CD4-positive, CD25-positive, alpha-beta regulatory T cell (primary cell): ENCODE data around the gene RAD51B. TPM values are rescaled to one million over a fixed set of nuclear protein-coding genes. Genes with fewer than 3 reads are reported as not detected.
"Not testable (repeated sequence)": the region's sequence is repeated elsewhere in the genome, so short reads cannot be mapped to it uniquely, and the experiment has no call there.

ENCODE experiments used
- ATAC-seq, 2 donors: fragments of 150-1000 bp; cut with Tn5 transposase; one replicate each; pipeline ENCODE4 v1.10.0; 2021; ENCODE audit warnings: low read depth in 2 of 2, moderate number of reproducible peaks in 2 of 2, moderate library complexity in 1 of 2
- DNase-seq, 3 donors: peaks; one replicate each; pipeline versions ENCODE4 v3.0.0 to v3.0.0-alpha.2; 2012 to 2022; ENCODE audit warnings: mixed read lengths in 1 of 3
- H3K27ac ChIP-seq: one replicate; pipeline ENCODE4 v1.7.0; 2013; ENCODE audit warnings: mild to moderate bottlenecking, low read length; ENCODE audit not compliant: insufficient read depth, poor library complexity, severe bottlenecking
- H3K27me3 ChIP-seq: one replicate; pipeline ENCODE4 v1.7.0; 2013; ENCODE audit warnings: low read length; ENCODE audit not compliant: control insufficient read depth, insufficient read depth
- H3K36me3 ChIP-seq: one replicate; pipeline ENCODE4 v1.7.0; 2013; ENCODE audit warnings: mild to moderate bottlenecking, low read length, moderate library complexity; ENCODE audit not compliant: control insufficient read depth, insufficient read depth
- H3K4me1 ChIP-seq: 2 replicates; pipeline ENCODE4 v1.7.0; 2013; ENCODE audit warnings: mild to moderate bottlenecking, low read length; ENCODE audit not compliant: insufficient read depth, control insufficient read depth, poor library complexity, severe bottlenecking
- H3K4me3 ChIP-seq: one replicate; pipeline ENCODE4 v1.7.0; 2013; ENCODE audit warnings: low read depth, mild to moderate bottlenecking, low read length, moderate library complexity
- H3K9me3 ChIP-seq, 2 experiments: 1 replicate in 1 of 2; 2 replicates in 1 of 2; pipeline ENCODE4 v1.7.0; 2013; ENCODE audit warnings: low read length in 2 of 2, mild to moderate bottlenecking in 1 of 2, moderate library complexity in 1 of 2; ENCODE audit not compliant: control insufficient read depth in 2 of 2
- H3K27ac Mint-ChIP-seq, 3 donors: one replicate each; pipeline ENCODE4 v1.8.0; 2020 to 2022; ENCODE audit warnings: mild to moderate bottlenecking in 3 of 3, mixed read lengths in 3 of 3, moderate library complexity in 2 of 3
- H3K27me3 Mint-ChIP-seq: one replicate; pipeline ENCODE4 v1.8.0; 2022; ENCODE audit warnings: mild to moderate bottlenecking, mixed read lengths
- H3K36me3 Mint-ChIP-seq: one replicate; pipeline ENCODE4 v1.8.0; 2020; ENCODE audit warnings: mixed read lengths
- H3K4me1 Mint-ChIP-seq, 4 donors: one replicate each; pipeline ENCODE4 v1.8.0; 2020 to 2022; ENCODE audit warnings: mixed read lengths in 4 of 4, mild to moderate bottlenecking in 1 of 4
- H3K4me3 Mint-ChIP-seq, 4 donors: one replicate each; pipeline ENCODE4 v1.8.0; 2020 to 2022; ENCODE audit warnings: mild to moderate bottlenecking in 4 of 4, mixed read lengths in 4 of 4, moderate library complexity in 3 of 4
- H3K9me3 Mint-ChIP-seq, 7 donors: one replicate each; pipeline ENCODE4 v1.8.0; 2020 to 2022; ENCODE audit warnings: mixed read lengths in 7 of 7, mild to moderate bottlenecking in 3 of 7, moderate library complexity in 2 of 7
- polyA plus RNA-seq, 4 donors: library from polyadenylated mRNA; unstranded; fragments of 300-500 nt; fragmentation: Illumina TruSeq; gene quantifications; one replicate each; pipeline ENCODE4 v1.2.3, GENCODE V29; 2021
- total RNA-seq: library from RNA; stranded (reverse); gene quantifications from one replicate; pipeline ENCODE4 v1.2.3, GENCODE V29; 2022

Gene RAD51B
- total and polyA plus RNA-seq, 5 donors from 2014 or later = 19.1 to 40.2 (median 28.1) TPM

GRCh38 chr14:68282479-68283377, 463.1 kb downstream of the RAD51B start:
- Mint-ChIP-seq H3K27ac (peak overlapping the region; percentile 95 to 99 (median 98)), H3K36me3 (no peaks in the 10 kb centered on the region), H3K9me3 (no peaks in the 10 kb centered on the region), H3K4me3 (peak overlapping the region; percentile 44 to 64 (median 60)), H3K4me1 (peaks cover 45 to 85% (median 63%) of the 10 kb centered on the region in 4 donors), H3K27me3 (peaks cover 3% of the 10 kb centered on the region)
- ATAC-seq = peak; percentile 57 to 58
- DNase-seq = peak; percentile 29 to 83 (median 57)
- Histone ChIP-seq H3K36me3 (no peaks in the 10 kb centered on the region), H3K4me3 (peak overlapping the region; percentile 56), H3K4me1 (peaks cover 55% of the 10 kb centered on the region), H3K27me3 (no peaks in the 10 kb centered on the region), H3K27ac (peak overlapping the region; percentile 92), H3K9me3 (no peaks in the 10 kb centered on the region)

GRCh38 chr14:68283378-68284123, 464.0 kb downstream of the RAD51B start:
- Mint-ChIP-seq H3K9me3 (no peaks in the 10 kb centered on the region), H3K27me3 (no peaks in the 10 kb centered on the region), H3K4me3 (peak overlapping the region; percentile 60 to 80 (median 62)), H3K36me3 (no peaks in the 10 kb centered on the region), H3K27ac (peak overlapping the region; percentile 95 to 99 (median 98)), H3K4me1 (peaks cover 45 to 92% (median 65%) of the 10 kb centered on the region in 4 donors)
- ATAC-seq (peak; percentile 81 to 83), DNase-seq (peak; percentile 16 to 94 (median 71))
- H3K27ac ChIP-seq = peak overlapping the region; percentile 92
- no peaks in the 10 kb centered on the region for H3K9me3 ChIP-seq
- H3K4me3 ChIP-seq = peak overlapping the region; percentile 56
- H3K4me1 ChIP-seq = peaks cover 55% of the 10 kb centered on the region
- H3K27me3 ChIP-seq = no peaks in the 10 kb centered on the region
- no peaks in the 10 kb centered on the region for H3K36me3 ChIP-seq

- H3K27ac Mint-ChIP-seq = peak overlapping the region; percentile 95 to 99 (median 98)
- no peaks in the 10 kb centered on the region for H3K36me3 Mint-ChIP-seq
- no peaks in the 10 kb centered on the region for H3K9me3 Mint-ChIP-seq
- H3K36me3 ChIP-seq = no peaks in the 10 kb centered on the region
- DNase-seq = peak in 1 of 3 donors; percentile 43
- no peaks in the 10 kb centered on the region for H3K27me3 Mint-ChIP-seq
- H3K4me1 ChIP-seq = peaks cover 55% of the 10 kb centered on the region
- peak overlapping the region in 3 of 4 donors; percentile 60 to 64 (median 61) for H3K4me3 Mint-ChIP-seq
- no peaks in the 10 kb centered on the region for H3K27me3 ChIP-seq
- no peaks in the 10 kb centered on the region for H3K9me3 ChIP-seq
- peaks cover 45 to 88% (median 63%) of the 10 kb centered on the region in 4 donors for H3K4me1 Mint-ChIP-seq
- peak overlapping the region; percentile 33 for H3K4me3 ChIP-seq
- H3K27ac ChIP-seq = peak overlapping the region; percentile 92
- no peak for ATAC-seq
Measured at GRCh38 chr14:68284333-68284732, 464.8 kb downstream of the RAD51B start.

GRCh38 chr14:68284834-68285233, 465.3 kb downstream of the RAD51B start:
- Histone ChIP-seq H3K27me3 (no peaks in the 10 kb centered on the region), H3K4me3 (peak overlapping the region; percentile 47), H3K4me1 (peaks cover 55% of the 10 kb centered on the region), H3K9me3 (no peaks in the 10 kb centered on the region), H3K36me3 (no peaks in the 10 kb centered on the region), H3K27ac (peak overlapping the region; percentile 92)
- Mint-ChIP-seq H3K27me3 (no peaks in the 10 kb centered on the region), H3K36me3 (no peaks in the 10 kb centered on the region), H3K4me3 (peak overlapping the region in 3 of 4 donors; percentile 52 to 71 (median 64)), H3K4me1 (peaks cover 45 to 87% (median 62%) of the 10 kb centered on the region in 4 donors), H3K9me3 (no peaks in the 10 kb centered on the region), H3K27ac (peak overlapping the region; percentile 95 to 99 (median 98))
- ATAC-seq = no peak
- no peak for DNase-seq

GRCh38 chr14:68285421-68286179, 466.0 kb downstream of the RAD51B start:
- H3K9me3 Mint-ChIP-seq = no peaks in the 10 kb centered on the region
- no peaks in the 10 kb centered on the region for H3K36me3 Mint-ChIP-seq
- peak; percentile 46 to 52 for ATAC-seq
- peaks cover 41 to 81% (median 61%) of the 10 kb centered on the region in 4 donors for H3K4me1 Mint-ChIP-seq
- H3K27me3 ChIP-seq = no peaks in the 10 kb centered on the region
- H3K27ac ChIP-seq = peak overlapping the region; percentile 92
- no peaks in the 10 kb centered on the region for H3K27me3 Mint-ChIP-seq
- H3K4me1 ChIP-seq = peaks cover 55% of the 10 kb centered on the region
- peak overlapping the region; percentile 95 to 99 (median 98) for H3K27ac Mint-ChIP-seq
- H3K4me3 ChIP-seq = peak overlapping the region; percentile 47
- H3K36me3 ChIP-seq = no peaks in the 10 kb centered on the region
- peak; percentile 17 to 92 (median 42) for DNase-seq
- H3K4me3 Mint-ChIP-seq = peak overlapping the region; percentile 52 to 78 (median 68)
- H3K9me3 ChIP-seq = no peaks in the 10 kb centered on the region

GRCh38 chr14:68286667-68287066, 467.1 kb downstream of the RAD51B start:
- H3K27ac Mint-ChIP-seq = peak overlapping the region; percentile 92 to 98 (median 95)
- H3K27me3 Mint-ChIP-seq = no peaks in the 10 kb centered on the region
- Histone ChIP-seq H3K27ac (peak overlapping the region; percentile 92), H3K27me3 (no peaks in the 10 kb centered on the region), H3K4me3 (no peak overlapping the region), H3K9me3 (no peaks in the 10 kb centered on the region), H3K36me3 (no peaks in the 10 kb centered on the region), H3K4me1 (peaks cover 59% of the 10 kb centered on the region)
- H3K36me3 Mint-ChIP-seq = no peaks in the 10 kb centered on the region
- H3K4me1 Mint-ChIP-seq = peaks cover 36 to 78% (median 59%) of the 10 kb centered on the region in 4 donors
- ATAC-seq (no peak), DNase-seq (no peak)
- H3K9me3 Mint-ChIP-seq = no peaks in the 10 kb centered on the region
- H3K4me3 Mint-ChIP-seq = peak overlapping the region in 2 of 4 donors; percentile 43 to 57

- ATAC-seq, H3K27ac ChIP-seq: not testable (repeated sequence)
- H3K4me1 ChIP-seq = peaks cover 54% of the 10 kb centered on the region
Measured at GRCh38 chr14:68289452-68289851, 469.9 kb downstream of the RAD51B start.

More at GRCh38 chr14:68289452-68289851, 469.9 kb downstream of the RAD51B start:
- not testable (repeated sequence) for H3K4me3 Mint-ChIP-seq, H3K27ac Mint-ChIP-seq, H3K36me3 Mint-ChIP-seq, H3K9me3 ChIP-seq, H3K27me3 Mint-ChIP-seq, H3K9me3 Mint-ChIP-seq, H3K4me3 ChIP-seq, H3K36me3 ChIP-seq, DNase-seq, H3K27me3 ChIP-seq
- H3K4me1 Mint-ChIP-seq = peaks cover 46 to 77% (median 62%) of the 10 kb centered on the region in 4 donors
